Activated CD8-positive, alpha-beta memory T cell treated with anti-CD3 and anti-CD28 coated beads, Interleukin-2, amount 10 ng/mL, durations not matched to agents 7 days and 5 days (primary cell): Measurements from ENCODE around the gene TBCK. TPM values are rescaled to one million over a fixed set of nuclear protein-coding genes. Genes with fewer than 3 reads are reported as not detected.

ENCODE experiments used
- ATAC-seq: fragments of 150-1000 bp; cut with Tn5 transposase; one replicate; pipeline ENCODE4 v1.10.0; 2021; ENCODE audit warnings: moderate library complexity
- CTCF ChIA-PET: fragments of 350-600 bp; sonication (Branson Sonifier 250); formaldehyde crosslinking; loops from one replicate; lab custom pipeline; 2021; ENCODE audit warnings: antibody characterized with exemption; lab: Charles Lee
- DNase-seq: peaks from one replicate; pipeline ENCODE4 v3.0.0-alpha.2; 2020
- H3K27ac Mint-ChIP-seq: one replicate; pipeline ENCODE4 v1.8.0; 2021; ENCODE audit warnings: mild to moderate bottlenecking, mixed read lengths
- H3K27me3 Mint-ChIP-seq: one replicate; pipeline ENCODE4 v1.8.0; 2021; ENCODE audit warnings: mixed read lengths
- H3K36me3 Mint-ChIP-seq: one replicate; pipeline ENCODE4 v1.8.0; 2021; ENCODE audit warnings: mild to moderate bottlenecking, mixed read lengths
- H3K4me1 Mint-ChIP-seq: one replicate; pipeline ENCODE4 v1.8.0; 2021; ENCODE audit warnings: mixed read lengths
- H3K4me3 Mint-ChIP-seq: one replicate; pipeline ENCODE4 v1.8.0; 2021; ENCODE audit warnings: mild to moderate bottlenecking, moderate library complexity, mixed read lengths
- H3K9me3 Mint-ChIP-seq: one replicate; pipeline ENCODE4 v1.8.0; 2022; ENCODE audit warnings: low read depth, mixed read lengths
- total RNA-seq, 2 experiments: library from RNA; stranded (reverse); gene quantifications; one replicate each; pipeline ENCODE4 v1.2.3, GENCODE V29; 2021

The TBCK gene
- total RNA-seq, 2 experiments from 2014 or later, result 33.2 to 36.9 TPM

DNA sequence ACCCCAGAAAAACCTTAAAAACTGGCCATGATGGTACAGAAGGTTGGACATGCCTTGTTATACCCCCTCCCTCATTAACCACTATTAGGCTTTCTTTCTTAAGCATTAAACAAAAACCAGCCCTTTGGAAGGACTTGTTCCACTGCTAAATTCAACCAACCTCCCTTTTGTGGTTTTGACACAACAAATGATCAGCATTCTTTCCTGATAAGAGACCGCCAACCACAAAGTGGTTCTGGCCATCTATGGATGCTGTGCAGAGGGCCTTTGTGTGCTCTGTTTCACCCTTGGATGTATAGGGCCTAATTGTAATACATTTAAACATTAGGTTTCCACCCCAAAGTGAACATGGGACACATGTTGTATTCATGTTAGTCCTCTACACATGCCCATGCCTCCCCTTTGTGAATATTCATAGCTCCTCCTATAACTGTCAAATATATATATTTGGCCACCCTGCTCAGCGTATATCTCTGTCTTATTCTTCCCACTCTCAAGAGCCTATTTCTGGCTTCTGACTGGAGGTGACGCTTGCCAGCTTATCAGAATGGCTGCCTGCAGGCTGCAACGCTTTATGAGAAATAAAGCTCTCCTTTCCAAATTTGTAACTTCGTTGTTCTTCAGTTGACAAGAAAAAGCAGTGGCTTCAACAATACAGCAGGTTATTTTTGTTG is 294.1 kb downstream of the TBCK start:
- no peak overlapping the region for H3K4me3 Mint-ChIP-seq
- DNase-seq (no peak), ATAC-seq (no peak)
- H3K27me3 Mint-ChIP-seq, result no peaks in the 10 kb centered on the region
- no peaks in the 10 kb centered on the region for H3K36me3 Mint-ChIP-seq
- CTCF ChIA-PET, result no interaction called here
- no peaks in the 10 kb centered on the region for H3K9me3 Mint-ChIP-seq
- H3K27ac Mint-ChIP-seq, result no peak overlapping the region
- H3K4me1 Mint-ChIP-seq, result no peaks in the 10 kb centered on the region

DNA sequence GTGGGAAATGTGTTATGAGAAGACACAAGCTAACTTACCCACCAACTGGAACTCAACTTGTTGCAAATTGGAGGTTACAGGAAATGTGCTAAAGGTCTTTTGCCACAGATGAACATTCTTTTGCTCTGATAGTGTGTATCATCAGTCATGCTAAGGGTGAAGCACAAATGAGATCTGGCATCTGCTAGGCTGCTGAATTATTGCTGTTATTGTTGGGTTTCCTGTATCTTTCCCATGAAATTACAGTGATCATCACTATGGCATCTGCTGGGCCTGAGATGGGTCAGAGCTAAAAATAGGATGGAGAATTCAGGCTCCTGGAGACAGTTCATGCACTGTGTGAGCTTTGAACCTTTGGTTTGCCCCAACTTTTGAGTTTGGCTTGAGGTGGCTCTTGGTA is 296.2 kb downstream of the TBCK start:
- Mint-ChIP-seq H3K27me3 (no peaks in the 10 kb centered on the region), H3K9me3 (peaks cover 5% of the 10 kb centered on the region), H3K36me3 (no peaks in the 10 kb centered on the region), H3K27ac (no peak overlapping the region), H3K4me1 (no peaks in the 10 kb centered on the region), H3K4me3 (no peak overlapping the region)
- DNase-seq, result no peak
- ATAC-seq, result no peak
- CTCF ChIA-PET, result no interaction called here

GRCh38 chr4:106017975-106018374 is 298.0 kb downstream of the TBCK start:
- no peaks in the 10 kb centered on the region for H3K27me3 Mint-ChIP-seq
- H3K36me3 Mint-ChIP-seq, result no peaks in the 10 kb centered on the region
- CTCF ChIA-PET, result no interaction called here
- no peak for ATAC-seq
- no peak for DNase-seq
- H3K4me1 Mint-ChIP-seq, result no peaks in the 10 kb centered on the region
- H3K4me3 Mint-ChIP-seq, result no peak overlapping the region
- H3K9me3 Mint-ChIP-seq, result peaks cover 6% of the 10 kb centered on the region
- no peak overlapping the region for H3K27ac Mint-ChIP-seq

GRCh38 chr4:106011387-106011786 is 304.6 kb downstream of the TBCK start:
- ATAC-seq, result no peak
- H3K36me3 Mint-ChIP-seq, result no peaks in the 10 kb centered on the region
- H3K27ac Mint-ChIP-seq, result no peak overlapping the region
- CTCF ChIA-PET, result no interaction called here
- peaks cover 3% of the 10 kb centered on the region for H3K27me3 Mint-ChIP-seq
- H3K4me1 Mint-ChIP-seq, result no peaks in the 10 kb centered on the region
- H3K9me3 Mint-ChIP-seq, result peaks cover 9% of the 10 kb centered on the region
- DNase-seq, result no peak
- H3K4me3 Mint-ChIP-seq, result no peak overlapping the region

DNA sequence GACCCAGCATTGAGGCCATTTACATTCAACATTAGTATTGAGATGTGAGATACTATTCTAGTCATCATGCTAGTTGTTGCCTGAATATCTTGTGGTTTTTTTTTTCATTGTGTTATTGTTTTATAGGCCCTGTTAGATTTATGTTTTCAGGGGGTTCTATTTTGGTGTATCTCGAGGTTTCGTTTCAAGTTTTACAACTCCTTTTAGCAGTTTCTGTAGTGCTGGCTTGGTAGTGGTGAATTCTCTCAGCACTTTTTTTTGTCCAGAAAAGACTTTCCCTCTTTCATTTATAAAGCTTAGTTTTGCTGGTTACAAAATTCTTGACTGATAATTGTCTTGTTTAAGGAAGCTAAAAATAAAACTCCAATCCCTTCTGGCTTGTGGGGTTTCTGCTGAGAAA is 305.2 kb downstream of the TBCK start:
- peaks cover 9% of the 10 kb centered on the region for H3K9me3 Mint-ChIP-seq
- no peak for ATAC-seq
- H3K27me3 Mint-ChIP-seq, result peaks cover 3% of the 10 kb centered on the region
- no peak for DNase-seq
- no peak overlapping the region for H3K4me3 Mint-ChIP-seq
- H3K36me3 Mint-ChIP-seq, result no peaks in the 10 kb centered on the region
- CTCF ChIA-PET, result no interaction called here
- no peak overlapping the region for H3K27ac Mint-ChIP-seq
- H3K4me1 Mint-ChIP-seq, result no peaks in the 10 kb centered on the region

DNA sequence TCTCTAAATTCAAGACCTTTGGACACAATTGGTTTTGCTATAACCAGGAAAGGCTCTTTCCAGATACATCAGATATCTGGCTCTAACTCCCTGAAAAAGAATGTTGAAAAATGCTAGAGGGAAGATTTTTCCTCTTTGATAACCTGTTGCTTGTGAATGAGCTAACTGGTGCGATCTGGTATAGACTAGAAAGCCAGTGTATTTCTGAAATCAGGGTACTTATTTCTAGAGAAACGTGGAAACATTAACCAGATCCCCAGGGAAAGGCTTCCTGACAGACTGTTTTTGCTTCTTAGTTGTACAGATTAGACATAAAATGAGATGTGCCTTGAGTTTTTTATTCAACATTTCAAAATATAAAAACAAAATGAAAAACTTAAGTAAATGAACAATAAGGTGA is 313.0 kb downstream of the TBCK start:
- no peak overlapping the region for H3K27ac Mint-ChIP-seq
- CTCF ChIA-PET, result no interaction called here
- H3K4me3 Mint-ChIP-seq, result no peak overlapping the region
- H3K4me1 Mint-ChIP-seq, result no peaks in the 10 kb centered on the region
- H3K27me3 Mint-ChIP-seq, result no peaks in the 10 kb centered on the region
- H3K9me3 Mint-ChIP-seq, result no peaks in the 10 kb centered on the region
- H3K36me3 Mint-ChIP-seq, result no peaks in the 10 kb centered on the region
- no peak for DNase-seq
- no peak for ATAC-seq

DNA sequence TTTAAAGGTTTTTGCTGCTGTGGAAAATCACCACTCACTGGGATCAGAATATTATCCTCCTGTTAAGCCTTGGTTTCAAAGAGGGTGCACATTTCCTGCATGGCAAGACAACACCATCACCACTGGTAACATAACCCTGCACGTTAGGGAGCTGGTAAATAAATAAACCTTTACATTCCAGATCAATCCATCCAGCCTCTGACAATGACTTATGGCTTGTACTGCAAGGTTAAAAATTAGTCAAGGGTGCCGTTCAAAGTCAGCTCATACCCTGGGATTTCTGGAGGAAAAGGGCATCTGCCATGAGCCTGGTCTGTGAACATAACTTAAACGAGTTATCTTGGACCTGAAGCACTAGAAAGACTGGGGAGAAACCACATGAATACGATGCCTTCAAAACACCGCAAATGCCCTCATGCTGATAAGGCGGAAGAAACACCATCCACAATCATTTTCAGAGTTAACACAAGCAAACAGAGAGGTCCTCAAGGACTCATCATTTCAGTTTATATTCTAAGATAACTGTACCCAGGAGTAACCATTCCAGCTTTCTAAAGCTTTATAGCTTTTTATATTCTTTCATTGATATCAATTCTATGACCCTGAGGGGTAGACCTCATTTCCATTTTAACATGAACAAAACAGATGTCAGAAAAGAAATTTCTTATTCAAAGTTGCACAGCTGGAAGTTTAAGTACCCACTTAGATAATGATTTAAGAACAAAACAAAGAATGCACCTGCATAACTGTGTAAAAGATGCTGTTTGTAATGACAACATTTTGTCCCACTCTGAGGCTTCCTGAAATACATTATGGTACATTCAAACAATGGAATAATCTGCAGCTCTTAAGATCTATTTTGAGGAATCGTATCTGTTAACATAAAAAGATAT is 317.6 kb downstream of the TBCK start:
- DNase-seq (no peak), ATAC-seq (no peak)
- no peak overlapping the region for H3K27ac Mint-ChIP-seq

GRCh38 chr4:105996845-105997244 is 319.2 kb downstream of the TBCK start:
- H3K4me1 Mint-ChIP-seq, result no peaks in the 10 kb centered on the region
- CTCF ChIA-PET, result no interaction called here
- no peak overlapping the region for H3K4me3 Mint-ChIP-seq
- H3K27me3 Mint-ChIP-seq, result no peaks in the 10 kb centered on the region
- DNase-seq, result no peak
- H3K9me3 Mint-ChIP-seq, result no peaks in the 10 kb centered on the region
- ATAC-seq, result no peak
- H3K27ac Mint-ChIP-seq, result no peak overlapping the region
- no peaks in the 10 kb centered on the region for H3K36me3 Mint-ChIP-seq

More for the DNA sequence above, 317.6 kb downstream of the TBCK start:
- Mint-ChIP-seq H3K27me3 (no peaks in the 10 kb centered on the region), H3K36me3 (no peaks in the 10 kb centered on the region), H3K4me1 (no peaks in the 10 kb centered on the region), H3K4me3 (no peak overlapping the region), H3K9me3 (no peaks in the 10 kb centered on the region)
- CTCF ChIA-PET, result no interaction called here

DNA sequence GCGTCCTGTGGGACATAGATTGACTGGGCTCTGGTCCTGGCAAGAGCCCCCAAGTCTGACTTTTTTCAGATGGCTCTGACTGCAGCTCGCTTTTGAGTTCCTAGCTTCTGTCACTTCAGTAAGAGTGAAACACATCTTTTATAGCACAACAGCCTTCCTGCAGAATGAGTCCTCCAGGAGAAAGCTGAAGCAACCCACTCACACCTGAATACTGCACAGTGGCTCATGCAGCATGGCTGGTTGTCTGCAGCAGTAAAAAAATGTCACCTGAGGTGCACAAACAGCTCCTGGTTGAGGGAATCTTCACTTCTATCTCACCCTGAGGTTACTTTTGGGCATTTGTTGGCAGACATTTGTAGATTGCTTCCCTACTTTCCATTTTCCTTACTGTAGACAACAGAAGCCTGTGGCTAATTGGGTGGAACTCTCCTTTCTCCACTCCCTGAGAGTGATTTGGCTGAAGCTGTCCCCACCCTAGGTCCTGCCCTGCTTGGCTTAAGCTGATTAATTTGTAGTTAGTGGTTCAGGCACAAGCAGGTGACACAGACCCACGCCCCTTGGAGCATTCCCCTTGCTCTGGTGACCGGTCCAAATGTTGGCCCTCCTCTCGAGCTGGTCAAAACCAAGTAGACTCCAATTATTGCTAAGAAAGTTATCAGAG is 321.0 kb downstream of the TBCK start:
- no peak for DNase-seq
- Mint-ChIP-seq H3K27ac (no peak overlapping the region), H3K36me3 (no peaks in the 10 kb centered on the region), H3K27me3 (no peaks in the 10 kb centered on the region), H3K4me1 (no peaks in the 10 kb centered on the region), H3K4me3 (no peak overlapping the region), H3K9me3 (no peaks in the 10 kb centered on the region)
- ATAC-seq, result no peak
- CTCF ChIA-PET, result no interaction called here

DNA sequence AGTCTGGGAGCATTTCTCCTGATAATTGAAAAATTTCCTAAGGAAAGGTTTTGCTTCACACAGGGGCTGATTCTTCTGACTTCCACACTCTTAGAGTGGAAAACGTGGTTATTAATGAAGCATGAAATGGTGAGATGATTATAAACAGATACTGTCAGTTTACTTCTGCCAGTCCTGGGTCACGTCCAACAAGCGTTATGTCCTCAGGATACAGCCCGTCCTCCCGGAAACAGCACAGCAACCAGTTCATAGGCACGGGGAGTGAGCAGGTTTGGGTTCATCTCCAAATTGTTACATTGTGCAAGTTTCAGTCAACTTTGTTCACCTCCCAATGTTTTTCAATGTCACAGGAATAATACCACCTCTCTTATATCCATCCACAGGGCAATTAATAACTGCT is 321.9 kb downstream of the TBCK start:
- Mint-ChIP-seq H3K27ac (no peak overlapping the region), H3K27me3 (no peaks in the 10 kb centered on the region), H3K4me1 (no peaks in the 10 kb centered on the region), H3K9me3 (no peaks in the 10 kb centered on the region), H3K36me3 (no peaks in the 10 kb centered on the region), H3K4me3 (no peak overlapping the region)
- DNase-seq (no peak), ATAC-seq (no peak)
- CTCF ChIA-PET, result no interaction called here

- DNase-seq, result no peak
- ATAC-seq, result no peak
Measured at GRCh38 chr4:105992641-105993305, 323.2 kb downstream of the TBCK start.

DNA sequence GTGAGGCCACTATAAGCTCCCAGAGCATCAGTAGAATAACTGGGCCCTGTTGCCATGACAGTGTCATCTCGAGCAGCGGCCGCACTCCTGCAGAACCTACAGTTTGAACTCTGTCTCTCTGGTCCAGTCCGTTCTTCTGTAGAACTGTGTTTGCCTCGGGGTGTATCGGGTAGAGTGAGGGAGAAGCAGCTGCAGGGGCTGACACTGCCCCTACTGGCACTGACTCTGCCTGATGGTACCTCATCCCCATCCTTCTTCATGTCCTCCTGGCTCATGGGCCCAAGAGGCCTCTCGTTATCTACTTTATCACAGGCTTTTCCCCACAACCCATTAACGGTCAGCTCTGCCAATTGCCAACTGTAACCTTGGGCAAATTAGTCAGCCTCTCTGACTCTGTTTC is 324.3 kb downstream of the TBCK start:
- no peaks in the 10 kb centered on the region for H3K4me1 Mint-ChIP-seq
- no peaks in the 10 kb centered on the region for H3K9me3 Mint-ChIP-seq
- DNase-seq, result no peak
- no peak for ATAC-seq
- H3K36me3 Mint-ChIP-seq, result no peaks in the 10 kb centered on the region
- CTCF ChIA-PET, result no interaction called here
- H3K4me3 Mint-ChIP-seq, result no peak overlapping the region
- H3K27ac Mint-ChIP-seq, result no peak overlapping the region
- no peaks in the 10 kb centered on the region for H3K27me3 Mint-ChIP-seq

More at GRCh38 chr4:105992641-105993305, 323.2 kb downstream of the TBCK start:
- Mint-ChIP-seq H3K36me3 (no peaks in the 10 kb centered on the region), H3K27me3 (no peaks in the 10 kb centered on the region), H3K9me3 (no peaks in the 10 kb centered on the region), H3K4me3 (no peak overlapping the region), H3K4me1 (no peaks in the 10 kb centered on the region), H3K27ac (no peak overlapping the region)
- CTCF ChIA-PET, result no interaction called here
